Kidney capillary endothelial cell (primary cell): ENCODE measurements around the gene TRABD2A.
"Not testable (repeated sequence)": the region's sequence is repeated elsewhere in the genome, so short reads cannot be mapped to it uniquely, and the experiment has no call there.

ENCODE experiments used
- DNase-seq: peaks from one replicate; pipeline ENCODE4 v3.0.0-alpha.2; 2018; ENCODE audit warnings: low spot score

Gene TRABD2A

GRCh38 chr2:84880645-84881521, at the start of gene TRABD2A:
Gene TRABD2A (minus strand): TSS chr2:84881084. CDS start chr2:84881039, 45 bp downstream.
- no peak for DNase-seq

- no peak for DNase-seq
These were observed 46.4 kb upstream of the TRABD2A start for GRCh38 chr2:84927275-84927627.

GRCh38 chr2:84925724-84926376, 45.0 kb upstream of the TRABD2A start:
- peak; percentile 98 for DNase-seq

- no peak for DNase-seq
These were observed 44.4 kb upstream of the TRABD2A start for GRCh38 chr2:84925336-84925723.

GRCh38 chr2:84924173-84925106, 43.6 kb upstream of the TRABD2A start:
- peak; percentile 69 for DNase-seq

- DNase-seq, result no peak
These were observed 42.1 kb upstream of the TRABD2A start for GRCh38 chr2:84923009-84923408.

GRCh38 chr2:84919885-84920580, 39.1 kb upstream of the TRABD2A start:
- peak; percentile 98 for DNase-seq

- DNase-seq, result no peak
These were observed 37.5 kb upstream of the TRABD2A start for GRCh38 chr2:84918430-84918829.

GRCh38 chr2:84917821-84918220, 36.9 kb upstream of the TRABD2A start:
- DNase-seq, result not testable (repeated sequence)

GRCh38 chr2:84915675-84916074, 34.8 kb upstream of the TRABD2A start:
- DNase-seq, result not testable (repeated sequence)

GRCh38 chr2:84914334-84914733, 33.5 kb upstream of the TRABD2A start:
- no peak for DNase-seq

GRCh38 chr2:84912984-84913383, 32.1 kb upstream of the TRABD2A start:
- DNase-seq, result no peak

- DNase-seq, result no peak
These were observed 30.3 kb upstream of the TRABD2A start for GRCh38 chr2:84911135-84911678.

- DNase-seq, result no peak
These were observed 28.2 kb upstream of the TRABD2A start for GRCh38 chr2:84908948-84909713.

- DNase-seq, result peak; percentile 86
These were observed 26.2 kb upstream of the TRABD2A start for GRCh38 chr2:84906900-84907714.

- no peak for DNase-seq
These were observed 25.4 kb upstream of the TRABD2A start for GRCh38 chr2:84906108-84906899.

- peak; percentile 83 for DNase-seq
These were observed 24.6 kb upstream of the TRABD2A start, which contains the start of gene TMSB10 for GRCh38 chr2:84905181-84906107. Gene TMSB10 (plus strand): TSS chr2:84905656.

- DNase-seq, result no peak
These were observed 23.9 kb upstream of the TRABD2A start for GRCh38 chr2:84904717-84905174.
